Stimulated activated naive CD8-positive, alpha-beta T cell treated with anti-CD3 and anti-CD28 coated beads, Interleukin-15, Interleukin-2, amounts not matched to agents 100 U/mL and 50 U/mL, for 24 hours (primary cell): ENCODE data around the gene KLHL22.

Source experiments
- ATAC-seq: fragments of 150-1000 bp; cut with Tn5 transposase; one replicate; pipeline ENCODE4 v1.10.0; 2021
- DNase-seq: peaks from one replicate; pipeline ENCODE4 v3.0.0; 2021

The KLHL22 gene

GRCh38 chr22:20432244-20432686 is 63.3 kb downstream of the KLHL22 start:
- ATAC-seq (no peak), DNase-seq (no peak)

DNA sequence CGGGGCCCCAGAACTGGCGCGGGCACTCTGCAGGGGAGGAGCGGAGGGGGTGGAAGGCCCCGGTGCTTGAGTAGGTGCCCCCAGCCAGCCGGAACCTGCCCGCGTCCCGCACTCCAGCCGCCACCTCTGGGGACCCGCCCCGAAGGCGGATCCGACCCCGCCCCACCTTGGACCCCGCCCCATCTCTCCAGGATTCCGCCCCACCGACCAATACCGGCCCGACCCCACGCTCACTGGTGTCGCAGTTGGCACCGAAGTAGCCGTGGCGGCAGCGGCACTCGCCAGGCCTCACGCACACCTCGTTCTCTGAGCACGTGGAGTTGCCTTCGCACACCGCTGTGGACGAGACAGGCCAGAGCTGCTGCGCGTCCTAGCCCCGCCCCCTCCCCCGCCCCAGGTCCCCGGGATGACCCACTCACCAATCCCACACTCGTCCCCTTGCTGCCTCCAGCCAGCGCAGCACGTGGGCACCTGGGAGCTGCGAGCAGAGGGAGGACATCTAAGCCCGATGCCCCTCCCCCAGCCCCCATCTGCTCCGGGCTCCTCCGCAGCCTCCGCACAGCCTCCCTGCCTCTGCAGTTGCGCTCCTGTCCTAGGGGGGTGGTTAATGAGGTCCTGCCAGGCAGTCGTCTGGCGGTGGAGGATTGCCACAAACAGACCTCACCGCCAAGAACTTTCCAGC is 63.9 kb downstream of the KLHL22 start:
- DNase-seq: no peak

DNA sequence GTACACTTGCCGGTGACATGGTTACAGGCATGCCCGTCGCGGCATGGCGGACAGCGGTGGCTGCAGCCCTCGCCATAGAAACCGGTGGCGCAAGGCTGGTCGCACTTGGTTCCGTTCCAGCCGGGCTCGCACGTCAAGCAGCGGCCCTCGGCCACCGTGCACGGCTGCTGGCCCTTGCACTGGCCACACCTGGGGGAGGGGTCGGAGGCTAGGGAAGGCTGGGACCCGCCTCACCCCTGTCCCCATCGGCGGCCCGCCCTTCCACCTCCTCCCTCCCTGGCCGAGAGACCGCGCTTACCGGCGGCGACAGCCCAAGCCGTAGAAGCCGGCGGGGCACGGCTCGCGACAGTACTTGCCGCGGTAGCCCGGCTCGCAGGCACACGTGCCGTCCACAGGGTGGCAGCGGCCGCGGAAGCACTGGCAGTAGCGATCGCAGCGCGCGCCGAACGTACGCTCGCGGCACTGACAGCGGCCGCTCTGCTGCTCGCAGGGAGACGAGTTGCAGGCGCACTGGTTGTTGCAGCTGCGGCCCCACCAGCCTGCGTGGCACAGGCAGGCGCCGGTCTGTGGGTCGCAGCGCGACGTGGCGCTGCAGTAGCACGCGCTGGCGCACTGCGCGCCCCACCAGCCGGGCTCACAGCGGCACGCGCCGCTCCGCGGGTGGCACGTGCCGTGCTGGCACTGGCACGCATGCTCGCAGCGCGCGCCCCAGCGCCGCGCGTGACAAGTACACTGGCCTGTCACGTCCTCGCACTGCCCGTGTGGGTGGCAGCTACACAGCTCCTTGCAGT is 64.7 kb downstream of the KLHL22 start:
- peak; percentile 61 for DNase-seq

More for the DNA sequence above, 63.9 kb downstream of the KLHL22 start:
- ATAC-seq: no peak

GRCh38 chr22:20430101-20430719 is 65.4 kb downstream of the KLHL22 start:
- no peak for ATAC-seq
- DNase-seq: no peak

More for the DNA sequence above, 64.7 kb downstream of the KLHL22 start:
- peak; percentile 50 for ATAC-seq

DNA sequence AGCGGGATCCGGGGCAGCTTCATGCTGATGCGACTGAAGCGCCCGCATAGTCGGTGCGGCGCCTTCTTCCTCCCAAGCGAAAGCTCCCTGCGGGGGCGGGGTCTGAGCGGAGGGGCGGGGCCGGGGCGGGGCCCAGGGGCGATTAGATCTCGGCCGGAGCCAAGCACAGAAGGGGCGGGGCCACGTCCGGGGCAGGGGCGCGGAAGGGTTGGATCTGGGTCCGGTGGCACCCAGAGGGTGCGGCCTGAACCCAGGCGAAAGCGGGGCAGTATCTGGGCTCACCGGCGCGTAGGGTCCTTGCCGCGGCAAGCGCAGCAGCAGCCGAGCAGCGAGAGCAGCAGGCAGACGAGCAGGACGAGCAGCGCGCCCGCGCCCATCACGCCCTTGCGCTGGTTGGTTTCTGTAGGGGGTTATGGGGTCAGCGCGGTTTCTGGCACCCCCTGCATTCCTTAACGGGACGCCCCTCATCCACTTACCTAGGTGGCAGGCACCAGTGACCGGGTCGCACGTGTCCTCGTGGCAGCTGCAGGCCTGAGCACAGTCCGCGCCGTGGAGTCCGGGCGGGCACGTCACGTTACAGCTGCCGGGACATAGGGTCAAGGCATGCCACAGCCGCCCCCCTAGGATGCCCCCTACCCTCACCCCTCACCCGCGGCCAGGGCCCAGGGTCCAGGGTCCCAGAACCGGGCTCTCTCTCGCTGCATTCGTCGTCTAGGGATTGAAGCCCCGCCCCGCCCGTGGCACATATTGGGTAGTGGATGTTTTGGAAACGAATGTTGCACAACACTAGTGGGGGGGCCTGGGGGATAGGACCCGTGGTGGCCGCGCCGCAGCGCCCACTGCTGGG is 66.1 kb downstream of the KLHL22 start:
- DNase-seq: peak; percentile 80
- peak; percentile 61 for ATAC-seq

- no peak for DNase-seq
- ATAC-seq: no peak
Observed at GRCh38 chr22:20428496-20429253, 66.9 kb downstream of the KLHL22 start.

DNA sequence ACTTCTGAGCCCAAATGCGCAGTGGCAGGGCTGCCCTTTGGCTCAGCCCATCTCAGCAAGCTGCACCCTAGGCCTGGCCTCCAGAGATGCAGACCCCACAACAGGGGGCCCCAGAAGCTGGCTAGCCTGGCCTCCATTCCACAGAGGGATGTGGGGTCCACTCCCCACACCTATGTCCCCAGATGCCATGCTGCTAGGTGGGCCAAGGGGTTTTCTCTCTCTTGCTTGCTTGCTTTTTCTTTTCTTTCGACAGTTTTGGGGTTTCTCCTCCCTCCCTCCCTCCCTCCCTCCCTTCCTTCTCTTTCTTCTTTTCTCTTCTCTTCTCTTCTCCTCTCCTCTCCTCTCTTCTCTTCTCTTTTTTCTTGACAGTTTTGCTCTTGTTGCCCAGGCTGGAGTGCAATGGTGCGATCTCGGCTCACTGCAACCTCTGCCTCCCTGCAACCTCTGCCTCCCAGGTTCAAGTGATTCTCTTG is 67.6 kb downstream of the KLHL22 start:
- DNase-seq (no peak), ATAC-seq (no peak)

GRCh38 chr22:20427104-20427944 is 68.3 kb downstream of the KLHL22 start:
- no peak for ATAC-seq
- no peak for DNase-seq

- DNase-seq: no peak
- no peak for ATAC-seq
Observed at GRCh38 chr22:20426259-20426615, 69.4 kb downstream of the KLHL22 start.

GRCh38 chr22:20425566-20426258 is 69.9 kb downstream of the KLHL22 start:
- DNase-seq: no peak
- no peak for ATAC-seq

DNA sequence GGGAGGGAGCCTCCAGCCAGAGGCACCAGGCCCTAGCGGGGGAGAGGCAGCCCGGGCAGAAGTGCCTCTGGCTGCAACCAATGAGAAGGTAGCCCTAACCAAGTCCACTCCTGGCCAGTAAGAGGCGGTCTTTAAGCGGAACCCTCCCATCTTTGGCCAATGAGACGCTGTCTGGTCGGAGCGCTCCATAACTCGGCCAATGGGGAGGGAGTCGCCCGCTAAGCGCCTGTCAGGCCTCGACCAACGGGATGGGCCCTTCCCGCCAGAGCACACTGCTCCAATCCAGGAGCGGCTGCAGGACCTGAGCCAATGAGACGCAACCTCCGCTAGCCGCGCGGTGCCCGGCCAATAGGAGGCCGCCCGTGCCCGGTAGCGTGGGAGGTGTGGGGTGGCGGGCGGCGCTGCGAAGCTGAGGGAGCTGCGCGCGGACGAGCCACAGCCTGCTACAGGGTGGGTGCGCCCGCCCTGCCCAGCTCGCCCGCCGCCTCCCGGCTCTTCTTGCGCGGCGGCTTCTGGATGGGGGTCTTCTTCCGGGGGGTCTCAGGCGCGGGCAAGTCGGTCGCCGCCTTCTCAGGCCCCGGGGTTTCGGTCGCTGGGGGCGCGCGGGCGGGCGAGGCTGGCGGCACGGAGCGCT is 70.5 kb downstream of the KLHL22 start:
- DNase-seq (no peak), ATAC-seq (no peak)

- no peak for DNase-seq
- ATAC-seq: no peak
Observed at GRCh38 chr22:20424568-20424931, 71.0 kb downstream of the KLHL22 start.

- no peak for DNase-seq
- ATAC-seq: no peak
Observed at GRCh38 chr22:20423906-20424551, 71.6 kb downstream of the KLHL22 start.

DNA sequence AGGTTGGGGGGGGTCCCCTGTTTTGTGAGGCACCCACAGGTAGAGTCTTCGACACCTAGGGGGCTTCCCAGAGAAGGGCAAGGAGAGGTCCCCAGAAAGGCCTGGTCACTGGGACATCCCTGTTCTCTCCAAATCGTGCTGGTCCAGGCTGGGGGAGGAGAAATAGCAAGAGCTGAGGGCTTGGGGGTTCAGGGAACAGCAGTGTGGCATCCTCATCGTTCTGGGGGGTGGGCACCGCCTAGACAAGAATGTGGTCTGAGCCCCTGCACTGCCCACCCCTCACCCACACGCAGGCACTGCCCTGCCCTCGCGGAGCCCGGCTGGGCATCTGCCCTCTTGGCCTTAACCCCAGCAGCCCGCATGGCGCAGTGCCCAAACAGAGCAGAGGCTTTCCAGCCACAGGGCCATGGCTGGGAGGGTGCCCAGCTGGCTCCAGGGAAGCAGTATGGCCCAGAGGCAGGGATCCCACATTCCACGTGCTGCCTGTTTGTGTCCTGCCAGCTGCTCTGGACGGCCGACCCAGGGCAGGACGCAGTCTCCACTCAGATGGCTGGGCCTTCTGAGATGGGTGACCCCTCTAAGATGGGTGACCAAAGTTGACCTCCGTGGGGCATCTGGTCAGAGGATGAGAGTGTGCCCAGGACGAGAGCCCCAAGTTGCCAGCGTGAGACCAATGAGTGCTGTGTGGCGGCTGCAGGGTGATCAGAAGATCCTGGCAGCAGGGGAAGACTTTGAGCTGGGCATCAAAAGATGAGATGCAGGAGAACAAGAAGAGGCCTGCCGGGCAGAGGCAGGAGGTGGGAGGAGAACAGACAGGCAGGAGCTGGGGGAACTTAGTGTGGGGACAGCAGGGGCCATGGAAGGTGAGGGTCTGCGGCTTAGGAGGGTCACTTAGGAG is 72.3 kb downstream of the KLHL22 start:
- ATAC-seq: no peak
- no peak for DNase-seq

DNA sequence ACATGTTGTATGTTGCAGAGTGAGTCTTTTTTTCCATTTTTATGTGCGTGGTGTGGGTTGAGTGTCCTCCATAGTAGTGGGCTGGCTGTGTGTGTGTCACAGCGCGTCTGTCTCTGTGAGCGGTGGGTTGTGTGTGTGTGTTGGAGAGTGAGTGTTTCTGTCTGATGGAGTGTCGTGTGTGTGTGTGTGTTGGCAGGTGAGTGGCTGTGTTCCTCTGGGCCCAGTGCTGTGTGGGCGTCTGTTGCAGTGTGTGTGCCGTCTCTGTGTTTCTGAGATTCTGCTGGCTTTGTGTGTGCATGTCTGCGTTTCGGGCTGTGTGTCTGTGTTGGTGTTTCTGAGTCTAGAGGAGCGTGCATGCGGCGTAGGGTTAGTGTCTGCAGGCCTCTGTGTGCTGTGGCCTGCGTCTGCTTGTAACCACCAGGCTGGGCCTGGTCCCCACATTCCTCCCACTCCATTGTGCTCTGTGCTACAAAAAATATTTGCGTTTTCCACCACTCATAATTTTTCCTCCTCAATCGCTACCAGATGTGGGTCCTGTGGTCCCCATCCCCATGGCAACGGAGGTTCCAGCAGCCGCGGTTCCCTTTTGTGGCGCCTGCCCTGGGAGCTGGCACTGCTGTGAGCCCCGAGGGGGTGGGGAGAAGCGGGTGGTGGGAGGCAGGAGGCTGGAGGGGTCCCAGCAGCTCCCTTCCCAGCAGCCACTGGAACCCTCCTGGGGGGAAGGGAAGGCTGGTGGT is 73.2 kb downstream of the KLHL22 start:
- DNase-seq (no peak), ATAC-seq (peak; percentile 33)

DNA sequence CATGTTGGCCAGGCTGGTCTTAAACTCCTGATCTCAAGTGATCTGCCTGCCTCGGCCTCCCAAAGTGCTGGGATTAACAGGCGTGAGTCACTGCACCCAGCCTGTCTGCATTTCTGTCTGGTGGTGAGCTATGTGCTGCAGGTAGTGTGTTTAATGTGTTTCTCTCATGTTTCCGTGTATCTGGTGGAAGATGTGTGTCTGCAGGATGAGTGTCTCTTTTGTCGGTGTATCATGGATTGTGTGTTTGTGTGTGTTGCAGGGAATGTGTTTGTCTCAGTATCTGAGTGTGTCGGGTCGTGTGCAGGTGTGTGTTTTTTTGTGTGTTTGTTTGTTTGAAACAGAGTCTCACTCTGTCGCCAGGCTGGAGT is 74.1 kb downstream of the KLHL22 start:
- DNase-seq (no peak), ATAC-seq (no peak)
